HG03354 (cell line): ENCODE data around the gene ABCC8.

Source experiments
- ATAC-seq: cut with Tn5 transposase; IDR thresholded peaks from one replicate; pipeline ENCODE4 v1.9.1; 2021; ENCODE audit warnings: mild to moderate bottlenecking; ENCODE audit not compliant: unreplicated experiment, poor library complexity, severe bottlenecking

ABCC8 gene

GRCh38 chr11:17393472-17393871 lies 83.2 kb downstream of the ABCC8 start:
- ATAC-seq = no peak

- no peak for ATAC-seq
These were observed 83.8 kb downstream of the ABCC8 start for GRCh38 chr11:17392872-17393271.

GRCh38 chr11:17391493-17392355 lies 84.9 kb downstream of the ABCC8 start:
- ATAC-seq = peak; percentile 41

- ATAC-seq = no peak
These were observed 86.5 kb downstream of the ABCC8 start for GRCh38 chr11:17389957-17390649.

GRCh38 chr11:17389211-17389956 lies 87.3 kb downstream of the ABCC8 start:
- peak; percentile 63 for ATAC-seq

- ATAC-seq = peak; percentile 37
These were observed 87.9 kb downstream of the ABCC8 start, which contains the start of gene KCNJ11 for GRCh38 chr11:17388609-17389210. Gene KCNJ11 (minus strand): TSS chr11:17388659. CDS start chr11:17388091, 568 bp downstream.

- ATAC-seq = no peak
These were observed 88.8 kb downstream of the ABCC8 start for GRCh38 chr11:17387811-17388210.

GRCh38 chr11:17387254-17387653 lies 89.4 kb downstream of the ABCC8 start:
- ATAC-seq = no peak

GRCh38 chr11:17386331-17387084 lies 90.1 kb downstream of the ABCC8 start:
- peak; percentile 60 for ATAC-seq

GRCh38 chr11:17385926-17386325 lies 90.7 kb downstream of the ABCC8 start:
- no peak for ATAC-seq

GRCh38 chr11:17385492-17385891 lies 91.2 kb downstream of the ABCC8 start:
- no peak for ATAC-seq

- ATAC-seq = peak; percentile 68
These were observed 92.6 kb downstream of the ABCC8 start for GRCh38 chr11:17384002-17384511.

GRCh38 chr11:17383461-17383860 lies 93.2 kb downstream of the ABCC8 start:
- ATAC-seq = no peak

- ATAC-seq = no peak
These were observed 94.5 kb downstream of the ABCC8 start for GRCh38 chr11:17382046-17382728.

- ATAC-seq = no peak
These were observed 95.5 kb downstream of the ABCC8 start for GRCh38 chr11:17381156-17381555.

GRCh38 chr11:17379383-17380180 lies 97.1 kb downstream of the ABCC8 start:
- ATAC-seq = no peak

- no peak for ATAC-seq
These were observed 98.0 kb downstream of the ABCC8 start for GRCh38 chr11:17378655-17379054.

- ATAC-seq = no peak
These were observed 100.2 kb downstream of the ABCC8 start for GRCh38 chr11:17376493-17376892.
